Fibroblast of pulmonary artery (primary cell): Measurements from ENCODE around the gene CLOCK.

Experiments
- DNase-seq: peaks from one replicate; pipeline ENCODE4 v3.0.0-alpha.2; 2010; ENCODE audit warnings: low read depth
- H3K4me3 ChIP-seq: replicated peaks from 2 replicates; pipeline ENCODE4 v1.5.1; 2011; ENCODE audit warnings: low read depth, mild to moderate bottlenecking, control low read depth, low read length, moderate library complexity
- TF ChIP-seq, protein P1 (sequence below): IDR thresholded peaks from 2 replicates; pipeline ENCODE4 v1.5.1; 2011; ENCODE audit warnings: mild to moderate bottlenecking, control low read depth, low read length, inconsistent platforms; ENCODE audit errors: missing control alignments

The CLOCK gene

DNA sequence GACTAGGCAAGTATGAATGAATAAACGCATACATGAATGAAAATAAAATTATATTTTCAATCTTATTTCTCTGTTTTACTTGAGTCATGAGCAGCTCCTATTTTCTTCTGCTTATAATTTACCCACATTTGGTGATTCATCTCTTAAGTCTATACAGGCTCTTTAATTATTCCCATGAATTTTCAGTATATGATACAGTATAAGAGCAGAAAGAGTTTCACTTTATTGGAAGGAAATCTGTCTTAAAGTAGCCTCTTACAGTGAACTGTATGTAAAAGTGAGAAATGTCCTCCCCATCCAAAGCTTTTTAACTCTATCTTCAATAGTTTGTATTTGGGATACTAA is 100.2 kb downstream of the CLOCK start:
- no peak overlapping the region for H3K4me3 ChIP-seq
- no peak for DNase-seq
- TF ChIP-seq, protein P1, sequence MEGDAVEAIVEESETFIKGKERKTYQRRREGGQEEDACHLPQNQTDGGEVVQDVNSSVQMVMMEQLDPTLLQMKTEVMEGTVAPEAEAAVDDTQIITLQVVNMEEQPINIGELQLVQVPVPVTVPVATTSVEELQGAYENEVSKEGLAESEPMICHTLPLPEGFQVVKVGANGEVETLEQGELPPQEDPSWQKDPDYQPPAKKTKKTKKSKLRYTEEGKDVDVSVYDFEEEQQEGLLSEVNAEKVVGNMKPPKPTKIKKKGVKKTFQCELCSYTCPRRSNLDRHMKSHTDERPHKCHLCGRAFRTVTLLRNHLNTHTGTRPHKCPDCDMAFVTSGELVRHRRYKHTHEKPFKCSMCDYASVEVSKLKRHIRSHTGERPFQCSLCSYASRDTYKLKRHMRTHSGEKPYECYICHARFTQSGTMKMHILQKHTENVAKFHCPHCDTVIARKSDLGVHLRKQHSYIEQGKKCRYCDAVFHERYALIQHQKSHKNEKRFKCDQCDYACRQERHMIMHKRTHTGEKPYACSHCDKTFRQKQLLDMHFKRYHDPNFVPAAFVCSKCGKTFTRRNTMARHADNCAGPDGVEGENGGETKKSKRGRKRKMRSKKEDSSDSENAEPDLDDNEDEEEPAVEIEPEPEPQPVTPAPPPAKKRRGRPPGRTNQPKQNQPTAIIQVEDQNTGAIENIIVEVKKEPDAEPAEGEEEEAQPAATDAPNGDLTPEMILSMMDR, result no peak

DNA sequence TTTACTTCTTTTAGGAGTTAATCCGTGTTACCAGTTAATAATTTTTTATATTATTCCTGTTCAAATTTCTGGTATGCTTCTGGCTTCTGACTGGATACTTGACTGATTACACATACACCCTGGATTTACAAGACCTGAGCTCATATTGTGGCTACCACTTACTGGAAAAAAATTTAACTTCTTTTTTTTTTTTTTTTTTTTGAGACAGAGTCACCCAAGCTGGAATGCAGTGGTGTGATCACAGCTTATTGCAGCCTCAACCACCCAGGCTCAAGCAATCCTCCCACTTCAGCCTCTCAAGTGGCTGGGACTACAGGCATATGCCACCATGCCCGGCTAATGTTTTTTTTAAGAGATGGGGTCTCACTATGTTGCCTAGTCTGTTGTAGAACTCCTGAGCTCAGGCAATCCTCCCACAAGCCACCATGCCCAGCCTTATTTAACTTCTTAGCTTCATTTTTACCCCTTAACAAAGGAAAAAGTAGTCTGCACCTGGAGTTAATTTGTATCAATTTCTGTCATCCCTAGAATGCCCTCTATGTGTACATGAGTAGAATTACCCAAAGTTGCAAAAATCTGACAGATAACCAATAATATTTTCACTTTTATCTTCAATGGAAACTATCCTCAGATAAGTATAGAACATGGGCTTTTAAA is 100.7 kb downstream of the CLOCK start:
- no peak overlapping the region for H3K4me3 ChIP-seq
- TF ChIP-seq, protein P1, result no peak
- DNase-seq, result peak; percentile 52

DNA sequence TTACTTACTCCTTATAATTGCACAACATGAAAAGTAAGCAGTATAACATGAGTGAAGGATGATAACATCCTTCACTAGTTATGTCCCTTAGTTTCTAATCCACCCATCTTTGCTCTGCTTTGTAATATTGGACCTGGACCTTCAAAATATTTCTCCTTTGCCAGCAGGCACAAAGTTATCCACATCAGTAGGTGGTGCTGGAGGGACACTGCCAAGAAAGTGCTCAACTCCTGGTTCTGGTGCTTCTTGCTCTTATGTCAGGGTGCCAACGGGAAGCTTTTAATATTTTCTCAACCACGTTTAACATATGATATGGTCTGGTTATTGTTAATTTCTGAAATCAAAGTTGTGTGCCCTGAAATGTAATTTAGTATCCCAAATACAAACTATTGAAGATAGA is 101.9 kb downstream of the CLOCK start:
- no peak overlapping the region for H3K4me3 ChIP-seq
- DNase-seq, result peak; percentile 53
- TF ChIP-seq, protein P1, result peak; percentile 44

DNA sequence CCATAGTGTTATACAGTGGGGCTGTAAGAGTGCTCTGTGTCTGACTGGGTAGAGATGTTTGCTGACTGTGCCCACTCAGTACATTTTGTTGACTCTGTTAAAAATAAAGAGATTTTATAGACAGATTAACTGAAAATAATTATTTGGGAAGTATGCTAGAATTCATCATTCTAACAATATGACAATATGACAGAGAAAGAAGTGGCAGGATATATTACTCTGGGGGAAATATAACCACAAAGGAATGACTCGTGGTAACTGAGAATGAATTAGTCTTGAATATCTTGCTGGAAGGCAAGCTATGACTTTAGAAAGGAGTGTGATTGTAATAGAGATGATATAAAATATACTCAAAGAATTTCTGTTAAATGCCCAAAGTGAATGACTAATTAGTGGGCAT is 104.2 kb downstream of the CLOCK start:
- TF ChIP-seq, protein P1, result no peak
- H3K4me3 ChIP-seq, result no peak overlapping the region
- DNase-seq, result no peak

DNA sequence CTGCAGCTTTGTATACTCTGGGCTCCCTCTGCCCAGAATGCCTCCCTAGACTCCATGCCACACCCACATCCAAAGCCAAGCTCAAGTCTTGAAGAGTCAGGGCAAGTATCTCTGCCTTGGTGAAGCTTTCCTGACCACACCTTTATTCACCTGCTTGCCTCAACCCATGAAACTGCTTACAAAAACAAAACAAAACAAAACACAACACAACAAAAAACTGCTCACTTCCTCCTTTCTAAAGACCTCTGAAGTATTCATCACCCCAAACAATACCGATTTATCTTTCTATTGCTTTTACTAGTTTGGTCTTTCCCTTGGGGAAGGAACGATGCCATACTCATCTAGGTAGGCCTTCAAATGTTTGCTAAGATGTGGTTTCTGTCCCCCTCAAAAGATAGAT is 105.9 kb downstream of the CLOCK start:
- H3K4me3 ChIP-seq, result no peak overlapping the region
- TF ChIP-seq, protein P1, result no peak
- DNase-seq, result no peak

DNA sequence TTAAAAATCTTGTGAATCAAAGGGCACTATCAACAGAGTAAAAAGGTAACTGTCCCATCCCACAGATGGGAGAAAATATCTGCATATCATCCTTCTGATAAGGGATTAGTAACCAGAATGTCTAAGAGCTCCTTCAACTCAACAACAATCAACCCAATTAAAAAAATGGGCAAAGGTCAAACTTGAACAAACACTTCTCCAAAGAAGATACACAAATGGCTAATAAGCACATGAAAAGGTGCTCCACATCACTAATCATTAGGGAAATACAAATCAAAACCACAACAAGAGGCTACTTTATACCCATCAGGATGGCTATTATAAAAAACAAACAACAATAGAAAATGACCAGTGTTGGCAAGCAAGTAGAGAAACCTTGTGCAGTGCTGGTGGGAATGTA is 107.7 kb downstream of the CLOCK start:
- no peak for DNase-seq
- TF ChIP-seq, protein P1, result no peak
- H3K4me3 ChIP-seq, result no peak overlapping the region

DNA sequence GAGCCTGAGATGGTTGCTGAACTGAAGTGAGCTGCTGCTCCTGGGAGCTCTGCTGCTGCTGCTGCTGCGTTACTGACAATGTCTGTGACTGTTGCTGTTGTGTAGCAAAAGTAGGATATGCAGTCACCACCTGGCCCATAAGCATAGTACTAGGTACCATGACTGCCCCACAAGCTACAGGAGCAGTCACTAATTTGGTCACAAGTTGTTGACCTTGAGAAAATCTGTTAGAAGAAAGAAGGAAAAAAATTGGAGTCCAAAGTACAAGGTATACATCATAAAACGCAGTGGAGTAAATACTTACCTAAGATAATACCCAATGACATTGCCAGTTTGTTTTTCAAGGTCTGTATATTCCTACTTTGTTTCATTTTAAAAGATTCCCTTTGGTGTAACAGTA is 108.4 kb downstream of the CLOCK start:
- no peak for DNase-seq
- no peak overlapping the region for H3K4me3 ChIP-seq
- TF ChIP-seq, protein P1, result no peak
